K562 (cell line): ENCODE measurements around the gene SLBP. TPM values are rescaled to one million over a fixed set of nuclear protein-coding genes. Genes with fewer than 3 reads are reported as not detected.
A peak's percentile ranks its signal among the peaks of the same experiment; 100 is the strongest.

Experiments used
- ATF1 ChIP-seq, 2 experiments: fragments of 450-650 bp in 1 of 2; IDR thresholded peaks; 2 replicates each; pipeline ENCODE4 v1.6.1; 2016; ENCODE audit warnings: missing compliant biosample characterization in 1 of 2, missing genetic modification characterization in 1 of 2
- FOXP1 ChIP-seq: sonication (generic); formaldehyde crosslinking; IDR thresholded peaks from 2 replicates; pipeline ENCODE4 v1.8.0; 2022; ENCODE audit warnings: mild to moderate bottlenecking, missing genetic modification reagents
- NEUROD1 ChIP-seq: fragments of 150-350 bp; IDR thresholded peaks from 2 replicates; pipeline ENCODE4 v1.6.1; 2014; ENCODE audit warnings: borderline replicate concordance, low read length, low read depth; ENCODE audit not compliant: partially characterized antibody
- NFXL1 ChIP-seq: fragments of 450-650 bp; formaldehyde crosslinking; IDR thresholded peaks from 2 replicates; pipeline ENCODE4 v1.4.0; 2021; ENCODE audit warnings: mild to moderate bottlenecking
- NKRF ChIP-seq: fragments of 450-650 bp; IDR thresholded peaks from 2 replicates; pipeline ENCODE4 v1.6.1; 2016; ENCODE audit warnings: borderline replicate concordance
- PTBP1 ChIP-seq: fragments of 200-400 bp; formaldehyde crosslinking; IDR thresholded peaks from 2 replicates; pipeline ENCODE4 v1.6.1; 2017; ENCODE audit warnings: low read depth, low read length
- RERE ChIP-seq: sonication (generic); formaldehyde crosslinking; IDR thresholded peaks from 2 replicates; pipeline ENCODE4 v1.8.0; 2023; ENCODE audit warnings: missing genetic modification reagents, mild to moderate bottlenecking, borderline replicate concordance
- SAFB2 ChIP-seq: fragments of 200-400 bp; formaldehyde crosslinking; IDR thresholded peaks from 2 replicates; pipeline ENCODE4 v1.6.1; 2018; ENCODE audit warnings: borderline replicate concordance, low read length, low read depth, moderate library complexity; ENCODE audit not compliant: severe bottlenecking
- SIX5 ChIP-seq, 2 experiments: IDR thresholded peaks; 2 replicates each; pipeline ENCODE4 v1.6.1; 2011; ENCODE audit warnings: low read length in 2 of 2, borderline replicate concordance in 1 of 2, low read depth in 1 of 2, mild to moderate bottlenecking in 1 of 2, moderate library complexity in 1 of 2; ENCODE audit not compliant: insufficient read depth in 1 of 2
- TAF1 ChIP-seq: IDR thresholded peaks from 2 replicates; pipeline ENCODE4 v1.6.1; 2011; ENCODE audit warnings: mild to moderate bottlenecking, low read length, moderate library complexity; ENCODE audit not compliant: insufficient read depth, control insufficient read depth, severe bottlenecking; ENCODE audit errors: extremely low read depth
- TAF15 ChIP-seq: fragments of 200-400 bp; formaldehyde crosslinking; IDR thresholded peaks from 2 replicates; pipeline ENCODE4 v1.6.1; 2017; ENCODE audit warnings: mild to moderate bottlenecking, low read depth, low read length, moderate library complexity
- TAF7 ChIP-seq: fragments of 450-650 bp; IDR thresholded peaks from 2 replicates; pipeline ENCODE4 v1.6.1; 2016; ENCODE audit warnings: missing genetic modification characterization, missing compliant biosample characterization
- ZBTB7A ChIP-seq: IDR thresholded peaks from 2 replicates; pipeline ENCODE4 v1.6.1; 2011; ENCODE audit warnings: low read depth, mild to moderate bottlenecking, low read length, moderate library complexity, borderline replicate concordance; ENCODE audit not compliant: control insufficient read depth
- polyA plus RNA-seq, 8 experiments: library from polyadenylated mRNA; depleted of rRNA in 4 of 8; stranded (reverse) in 5 of 8; unstranded in 3 of 8; fragments of >200 nt; fragmentation: Nextera tagmentation in 2 of 8; fragmentation: Illumina TruSeq in 1 of 8; extraction: Ambion mirVana in 2 of 8; extraction: Trizol in 1 of 8; gene quantifications; 2 replicates each; pipeline versions ENCODE4 v1.2.1 to v1.2.3, GENCODE V29; 2011 to 2014; ENCODE audit warnings: inconsistent platforms in 1 of 8, missing spikeins in 1 of 8
- total RNA-seq, 7 experiments: library from RNA; depleted of rRNA in 6 of 7; stranded (reverse); fragments of >200 nt in 6 of 7; fragmentation: Illumina TruSeq in 2 of 7; extraction: Trizol in 2 of 7; gene quantifications; 2 replicates each; pipeline versions ENCODE4 v1.2.1 to v1.2.3, GENCODE V29; 2011 to 2021; ENCODE audit warnings: low replicate concordance in 1 of 7
- TF ChIP-seq, protein P1 (sequence below): fragments of 450-650 bp; IDR thresholded peaks from 2 replicates; pipeline ENCODE4 v1.6.1; 2018; ENCODE audit not compliant: partially characterized antibody

SLBP gene
- total and polyA plus RNA-seq, 9 of the 15 experiments (the other 6 are each of a cell fraction or from before 2014, with no cell fraction given): 49.4 to 221 (median 162) TPM

DNA sequence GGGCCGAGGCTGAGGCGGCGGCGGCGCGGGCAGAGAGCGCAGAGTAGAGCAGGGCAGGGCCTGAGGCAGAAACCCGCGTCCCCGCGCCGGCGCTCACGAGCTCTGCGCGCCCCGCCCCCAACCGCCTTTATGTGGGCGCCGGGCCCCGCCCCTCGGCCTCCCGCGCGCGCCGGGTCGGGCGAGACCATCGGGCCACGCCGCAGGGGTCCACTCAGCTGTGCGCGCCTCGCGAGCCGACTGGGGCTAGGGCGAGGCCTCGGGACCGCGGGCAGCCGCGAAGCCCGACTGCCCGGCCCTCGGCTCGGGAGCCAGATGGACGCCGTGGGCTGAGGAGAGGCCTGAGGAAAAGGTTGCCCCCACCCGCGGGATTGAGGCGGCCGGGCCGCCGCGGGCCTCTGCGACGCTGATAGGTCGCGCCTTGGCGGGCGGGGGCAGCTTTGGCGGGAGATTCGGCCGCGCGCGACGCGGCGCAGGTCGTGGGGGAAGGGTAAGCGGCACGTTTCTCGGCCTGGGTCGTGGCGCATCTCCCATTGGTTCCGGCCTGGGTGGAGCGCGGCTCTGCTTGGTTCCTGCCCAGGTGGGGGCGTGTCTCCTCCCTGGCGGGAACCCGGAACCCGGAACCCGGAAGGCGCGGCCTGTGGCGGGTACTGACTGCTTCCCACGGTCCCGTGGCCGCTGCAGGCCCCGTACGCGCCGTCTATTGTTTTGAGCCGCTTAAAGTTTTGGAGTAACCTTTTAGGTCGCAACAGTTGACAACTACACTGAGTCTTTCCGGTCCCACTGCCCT, at the start of gene SLBP (continued):
- TF ChIP-seq RERE (CRISPR knock-in tag) (peak; percentile 65; the same call in 1 of the 2 replicates), TAF15 (no peak), NKRF (peak; percentile 98), ZBTB7A (peak; percentile 22; the same call in 1 of the 2 replicates), FOXP1 (CRISPR knock-in tag) (peak; percentile 88), PTBP1 (no peak), SIX5 (IDR thresholded peaks at IDR 0.05; ENCODE audit: borderline replicate concordance in 1 of 2, insufficient read depth in 1 of 2, low read depth in 1 of 2, low read length in 2 of 2) (peak; percentile 4 to 42; a peak in 1 of 4 replicates), NFXL1 (no peak), SAFB2 (no peak), ATF1 (CRISPR knock-in tag; IDR thresholded peaks at IDR 0.05) (peak; percentile 32; the same call in 1 of the 2 replicates), ATF1 (tag; IDR thresholded peaks at IDR 0.05) (peak; percentile 95), NEUROD1 (peak; percentile 46), TAF7 (tag) (no peak), TAF1 (peak; percentile 89)
- TF ChIP-seq, protein P1, sequence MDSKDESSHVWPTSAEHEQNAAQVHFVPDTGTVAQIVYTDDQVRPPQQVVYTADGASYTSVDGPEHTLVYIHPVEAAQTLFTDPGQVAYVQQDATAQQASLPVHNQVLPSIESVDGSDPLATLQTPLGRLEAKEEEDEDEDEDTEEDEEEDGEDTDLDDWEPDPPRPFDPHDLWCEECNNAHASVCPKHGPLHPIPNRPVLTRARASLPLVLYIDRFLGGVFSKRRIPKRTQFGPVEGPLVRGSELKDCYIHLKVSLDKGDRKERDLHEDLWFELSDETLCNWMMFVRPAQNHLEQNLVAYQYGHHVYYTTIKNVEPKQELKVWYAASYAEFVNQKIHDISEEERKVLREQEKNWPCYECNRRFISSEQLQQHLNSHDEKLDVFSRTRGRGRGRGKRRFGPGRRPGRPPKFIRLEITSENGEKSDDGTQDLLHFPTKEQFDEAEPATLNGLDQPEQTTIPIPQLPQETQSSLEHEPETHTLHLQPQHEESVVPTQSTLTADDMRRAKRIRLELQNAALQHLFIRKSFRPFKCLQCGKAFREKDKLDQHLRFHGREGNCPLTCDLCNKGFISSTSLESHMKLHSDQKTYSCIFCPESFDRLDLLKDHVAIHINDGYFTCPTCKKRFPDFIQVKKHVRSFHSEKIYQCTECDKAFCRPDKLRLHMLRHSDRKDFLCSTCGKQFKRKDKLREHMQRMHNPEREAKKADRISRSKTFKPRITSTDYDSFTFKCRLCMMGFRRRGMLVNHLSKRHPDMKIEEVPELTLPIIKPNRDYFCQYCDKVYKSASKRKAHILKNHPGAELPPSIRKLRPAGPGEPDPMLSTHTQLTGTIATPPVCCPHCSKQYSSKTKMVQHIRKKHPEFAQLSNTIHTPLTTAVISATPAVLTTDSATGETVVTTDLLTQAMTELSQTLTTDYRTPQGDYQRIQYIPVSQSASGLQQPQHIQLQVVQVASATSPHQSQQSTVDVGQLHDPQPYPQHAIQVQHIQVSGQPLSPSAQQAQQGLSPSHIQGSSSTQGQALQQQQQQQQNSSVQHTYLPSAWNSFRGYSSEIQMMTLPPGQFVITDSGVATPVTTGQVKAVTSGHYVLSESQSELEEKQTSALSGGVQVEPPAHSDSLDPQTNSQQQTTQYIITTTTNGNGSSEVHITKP: peak; percentile 99
